HG03039 (cell line): ENCODE results near the gene ESYT3.

Experiments used
- ATAC-seq: cut with Tn5 transposase; IDR thresholded peaks from one replicate; pipeline ENCODE4 v1.9.1; 2021; ENCODE audit warnings: mild to moderate bottlenecking, moderate library complexity; ENCODE audit not compliant: unreplicated experiment

The ESYT3 gene

GRCh38 chr3:138459619-138460535 lies 25.5 kb downstream of the ESYT3 start:
- ATAC-seq: no peak

- ATAC-seq: no peak
These were observed 26.3 kb downstream of the ESYT3 start for GRCh38 chr3:138460536-138461205.

DNA sequence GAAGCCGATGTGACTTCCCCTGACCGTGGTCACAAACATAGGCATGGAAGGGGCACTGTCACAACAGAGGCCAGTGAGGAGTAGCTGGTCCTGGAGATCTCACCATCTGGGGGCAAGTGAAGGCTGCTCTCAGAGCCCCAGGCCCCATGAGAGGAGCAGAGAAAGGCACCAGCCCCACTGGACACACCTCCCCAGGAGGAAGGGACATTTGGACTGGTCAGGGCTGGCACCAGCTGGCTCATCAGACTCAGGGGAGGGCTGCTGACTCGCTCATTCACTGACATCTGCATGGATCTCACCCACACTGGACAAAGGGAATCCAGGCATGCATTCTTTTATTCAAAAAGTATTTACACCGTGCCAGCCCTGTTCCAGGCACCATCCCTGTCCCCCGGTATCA lies 26.8 kb downstream of the ESYT3 start:
- no peak for ATAC-seq

DNA sequence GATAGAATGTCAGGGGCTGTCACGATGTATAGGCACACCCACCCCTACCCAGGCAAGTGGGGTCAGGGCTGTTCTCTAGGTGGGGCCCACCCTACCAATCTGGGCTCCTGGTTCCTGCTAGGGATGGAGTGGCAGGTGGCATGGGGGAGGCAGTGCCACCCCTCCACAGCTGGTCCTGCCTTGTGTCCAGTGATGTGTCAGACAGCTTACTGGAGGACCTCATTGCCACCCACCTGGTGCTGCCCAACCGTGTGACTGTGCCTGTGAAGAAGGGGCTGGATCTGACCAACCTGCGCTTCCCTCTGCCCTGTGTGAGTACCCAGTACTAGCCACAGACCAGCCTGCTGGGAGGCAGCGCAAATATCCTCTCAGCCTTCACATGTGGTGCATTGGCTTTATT lies 27.5 kb downstream of the ESYT3 start:
- no peak for ATAC-seq

DNA sequence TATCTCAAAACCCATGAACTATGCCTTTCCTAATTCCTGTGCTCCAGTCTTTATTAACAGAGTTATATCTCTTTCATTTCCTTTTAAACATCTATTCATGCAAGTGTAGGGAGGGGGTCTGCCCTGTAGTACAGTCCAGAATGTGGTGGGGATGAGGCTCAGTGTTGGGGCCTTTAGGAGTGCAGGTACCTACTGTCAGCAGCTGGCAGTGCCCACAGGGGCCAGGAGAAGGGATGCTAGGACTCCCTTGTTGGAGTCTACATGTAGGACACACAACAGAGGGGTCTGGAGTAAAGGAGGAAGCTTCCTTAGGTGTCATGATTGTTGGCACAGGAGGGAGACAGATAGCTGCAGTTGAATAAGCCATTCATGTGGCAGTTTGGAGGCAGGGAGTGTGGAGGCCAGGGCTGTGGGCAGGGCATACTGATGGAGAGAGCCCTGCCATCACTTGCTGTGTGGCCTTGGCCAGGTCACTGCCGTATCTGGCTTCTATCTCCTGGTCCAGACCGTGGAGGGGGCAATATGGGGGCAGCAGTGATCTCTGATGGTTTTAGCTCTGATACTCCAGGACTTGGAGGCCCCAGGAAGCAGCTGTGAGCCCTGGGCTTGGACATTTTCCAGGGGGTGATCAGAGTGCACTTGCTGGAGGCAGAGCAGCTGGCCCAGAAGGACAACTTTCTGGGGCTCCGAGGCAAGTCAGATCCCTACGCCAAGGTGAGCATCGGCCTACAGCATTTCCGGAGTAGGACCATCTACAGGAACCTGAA lies 29.5 kb downstream of the ESYT3 start:
- no peak for ATAC-seq

GRCh38 chr3:138464491-138464860 lies 30.1 kb downstream of the ESYT3 start:
- no peak for ATAC-seq

GRCh38 chr3:138465451-138465850 lies 31.0 kb downstream of the ESYT3 start:
- no peak for ATAC-seq

DNA sequence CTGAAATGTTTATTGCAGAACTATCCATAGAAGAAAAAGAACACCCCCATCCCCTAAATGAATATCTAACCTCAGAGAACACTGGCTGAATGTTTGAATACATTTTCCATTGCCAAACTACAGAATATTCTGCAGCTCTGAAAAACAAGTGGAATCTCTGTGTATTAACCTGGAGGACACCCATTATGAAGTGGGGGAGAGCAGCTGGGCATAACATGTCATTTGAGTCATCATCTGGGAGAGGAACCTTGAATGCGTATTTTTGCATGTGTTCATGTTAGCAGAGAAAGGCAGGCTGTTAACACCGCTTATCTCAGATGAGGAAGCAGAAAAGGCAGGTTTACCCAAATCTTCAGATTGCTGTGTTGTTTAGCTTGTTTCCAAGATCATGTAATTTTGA lies 31.5 kb downstream of the ESYT3 start:
- ATAC-seq: no peak

- no peak for ATAC-seq
These were observed 33.5 kb downstream of the ESYT3 start for GRCh38 chr3:138467931-138468330.

GRCh38 chr3:138468451-138468850 lies 34.0 kb downstream of the ESYT3 start:
- ATAC-seq: no peak

GRCh38 chr3:138468886-138469285 lies 34.5 kb downstream of the ESYT3 start:
- no peak for ATAC-seq

- no peak for ATAC-seq
These were observed 35.5 kb downstream of the ESYT3 start for GRCh38 chr3:138469874-138470273.

DNA sequence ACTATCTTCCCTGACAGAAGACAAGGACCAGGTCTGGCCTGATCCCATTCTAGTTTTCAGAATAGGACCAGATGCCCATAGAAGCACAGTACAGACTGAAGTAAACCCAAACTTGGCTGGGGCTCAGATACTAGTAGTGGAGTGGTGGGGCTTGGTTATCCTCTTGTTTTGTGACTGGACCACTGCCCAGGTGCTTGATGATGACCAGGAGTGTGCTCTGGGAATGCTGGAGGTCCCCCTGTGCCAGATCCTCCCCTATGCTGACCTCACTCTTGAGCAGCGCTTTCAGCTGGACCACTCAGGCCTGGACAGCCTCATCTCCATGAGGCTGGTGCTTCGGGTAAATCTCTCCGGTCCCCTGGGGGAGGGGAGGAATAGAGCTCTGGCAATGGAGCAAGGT lies 36.3 kb downstream of the ESYT3 start:
- no peak for ATAC-seq

DNA sequence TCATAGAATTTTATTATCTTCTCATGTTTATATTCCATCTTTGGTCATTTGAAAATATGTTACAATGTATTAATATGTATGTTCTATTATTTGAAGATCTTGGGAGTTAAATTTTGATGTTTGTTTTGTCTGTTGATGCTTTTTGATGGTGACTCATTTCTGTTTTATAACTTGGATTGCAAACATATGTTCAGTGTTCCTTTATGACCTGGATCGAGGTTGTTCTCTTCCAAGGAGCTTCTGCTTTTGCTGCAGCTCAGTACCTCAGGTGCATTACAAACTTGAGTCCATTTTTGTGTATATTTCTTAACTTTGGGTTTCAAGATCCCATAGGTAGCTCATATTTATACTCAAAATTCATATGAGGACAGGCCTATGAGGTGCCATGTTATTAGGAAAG lies 37.1 kb downstream of the ESYT3 start:
- ATAC-seq: no peak

GRCh38 chr3:138472141-138472825 lies 37.9 kb downstream of the ESYT3 start:
- ATAC-seq: no peak

GRCh38 chr3:138473391-138473790 lies 39.0 kb downstream of the ESYT3 start:
- no peak for ATAC-seq

DNA sequence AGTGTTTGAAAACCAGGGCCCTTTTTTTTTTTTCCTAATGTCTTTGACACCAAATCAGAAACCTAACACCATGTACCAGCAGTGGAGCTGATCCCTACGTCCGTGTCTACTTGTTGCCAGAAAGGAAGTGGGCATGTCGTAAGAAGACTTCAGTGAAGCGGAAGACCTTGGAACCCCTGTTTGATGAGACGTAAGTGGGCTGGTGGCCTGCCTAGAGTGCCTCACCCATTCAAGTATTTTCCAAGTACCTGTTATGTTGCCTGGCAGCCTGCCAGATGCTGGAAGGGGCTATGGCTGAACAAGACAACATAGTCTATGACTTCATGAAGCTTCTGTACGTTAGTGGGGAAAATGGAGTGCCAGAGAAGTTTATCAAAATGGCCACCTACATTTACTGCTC lies 39.7 kb downstream of the ESYT3 start:
- no peak for ATAC-seq

DNA sequence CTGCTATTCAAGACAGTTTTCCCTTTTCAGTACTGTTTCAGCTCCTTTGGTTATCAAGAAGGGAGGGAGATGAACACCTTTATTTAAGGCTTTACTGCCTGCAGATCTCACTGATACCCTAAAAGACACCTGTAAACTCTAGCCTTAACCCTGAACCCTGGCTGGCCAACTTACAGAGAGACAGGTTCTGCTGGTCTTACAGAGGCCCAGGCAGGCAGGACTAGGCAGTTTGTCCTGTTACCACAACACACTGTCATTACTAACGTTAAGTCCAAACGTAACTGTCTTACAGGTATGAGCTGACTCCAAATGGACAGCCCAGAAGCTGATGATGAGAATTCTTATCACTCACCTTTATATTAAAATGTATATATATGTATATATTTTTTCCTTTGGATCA lies 42.1 kb downstream of the ESYT3 start:
- no peak for ATAC-seq

- ATAC-seq: no peak
These were observed 42.7 kb downstream of the ESYT3 start for GRCh38 chr3:138477120-138477519.

DNA sequence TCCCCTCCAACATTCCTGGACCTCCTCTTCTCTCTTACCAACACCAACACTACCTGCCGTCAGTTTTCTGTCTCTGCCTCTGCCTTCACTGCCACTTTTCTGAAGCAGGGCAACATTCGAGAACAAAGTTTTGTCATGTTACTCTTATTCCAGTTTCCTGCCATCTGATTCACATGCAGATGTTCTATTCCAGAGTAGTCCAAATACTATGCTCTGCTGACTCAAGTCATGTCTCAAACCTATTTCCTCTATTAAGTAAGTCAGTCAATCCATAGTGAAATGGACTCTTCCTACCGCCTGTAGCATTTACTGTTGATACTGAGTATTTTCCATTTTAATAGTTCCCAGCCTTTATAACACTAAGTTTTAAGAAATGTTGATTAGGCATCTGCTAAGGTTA lies 43.4 kb downstream of the ESYT3 start:
- ATAC-seq: no peak

GRCh38 chr3:138479438-138479863 lies 45.0 kb downstream of the ESYT3 start:
- no peak for ATAC-seq
